Immature natural killer cell (primary cell): ENCODE measurements around the gene REL. TPM values are rescaled to one million over a fixed set of nuclear protein-coding genes. Genes with fewer than 3 reads are reported as not detected.
A peak's percentile ranks its signal among the peaks of the same experiment; 100 is the strongest.

Experiments used
- DNase-seq, 3 donors: peaks; one replicate each; pipeline ENCODE4 v3.0.0; 2022; ENCODE audit warnings: mixed read lengths in 1 of 3
- H3K27ac Mint-ChIP-seq, 6 donors: one replicate each; pipeline ENCODE4 v1.8.0; 2020; ENCODE audit warnings: mixed read lengths in 6 of 6, mild to moderate bottlenecking in 5 of 6, inconsistent platforms in 4 of 6, moderate library complexity in 3 of 6
- H3K27me3 Mint-ChIP-seq, 3 donors: one replicate each; pipeline ENCODE4 v1.8.0; 2020 to 2021; ENCODE audit warnings: low read depth in 3 of 3, mild to moderate bottlenecking in 3 of 3, mixed read lengths in 3 of 3, moderate library complexity in 3 of 3, inconsistent platforms in 1 of 3
- H3K36me3 Mint-ChIP-seq, 3 donors: one replicate each; pipeline ENCODE4 v1.8.0; 2020; ENCODE audit warnings: mixed read lengths in 3 of 3, inconsistent platforms in 2 of 3, mild to moderate bottlenecking in 2 of 3
- H3K4me1 Mint-ChIP-seq, 2 donors: one replicate each; pipeline ENCODE4 v1.8.0; 2020; ENCODE audit warnings: inconsistent platforms in 2 of 2, mild to moderate bottlenecking in 2 of 2, mixed read lengths in 2 of 2, moderate library complexity in 1 of 2
- H3K4me3 Mint-ChIP-seq, 5 donors: one replicate each; pipeline ENCODE4 v1.8.0; 2020; ENCODE audit warnings: mild to moderate bottlenecking in 5 of 5, mixed read lengths in 5 of 5, inconsistent platforms in 3 of 5, moderate library complexity in 3 of 5
- H3K9me3 Mint-ChIP-seq, 6 donors: one replicate each; pipeline ENCODE4 v1.8.0; 2020; ENCODE audit warnings: mild to moderate bottlenecking in 6 of 6, mixed read lengths in 6 of 6, inconsistent platforms in 4 of 6, moderate library complexity in 3 of 6
- polyA plus RNA-seq, 3 donors: library from polyadenylated mRNA; unstranded; fragments of 300-500 nt; fragmentation: Illumina TruSeq; gene quantifications; one replicate each; pipeline ENCODE4 v1.2.3, GENCODE V29; 2021

Gene REL
- polyA plus RNA-seq, 3 donors from 2014 or later: 6.4 to 47.7 (median 21.7) TPM

DNA sequence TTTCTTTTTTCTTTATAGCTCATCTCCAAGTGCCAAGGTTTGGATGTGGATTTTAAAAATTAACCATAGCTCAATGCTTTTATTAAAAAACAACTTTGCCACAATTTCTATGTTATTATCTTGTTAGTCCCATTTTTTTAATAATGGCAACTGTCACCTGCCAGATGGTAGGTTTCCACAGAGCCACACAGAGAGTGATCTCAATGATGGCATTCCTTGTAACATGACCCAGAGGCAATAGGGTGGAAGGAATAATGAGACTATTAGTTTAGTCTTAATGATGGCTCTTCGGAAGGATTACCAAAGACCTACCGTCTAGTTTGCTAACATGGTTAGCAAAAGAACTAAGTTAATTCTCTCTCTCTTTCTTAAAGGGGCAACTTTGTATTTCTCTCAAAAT lies 64.0 kb downstream of the REL start:
- Mint-ChIP-seq H3K4me3 (no peak overlapping the region), H3K9me3 (no peaks in the 10 kb centered on the region), H3K27me3 (peaks cover 0 to 6% (median 0%) of the 10 kb centered on the region in 3 donors), H3K36me3 (peaks cover 3 to 36% (median 33%) of the 10 kb centered on the region in 3 donors), H3K4me1 (peaks cover 30 to 38% of the 10 kb centered on the region in 2 donors), H3K27ac (no peak overlapping the region)
- no peak for DNase-seq

- Mint-ChIP-seq H3K36me3 (peaks cover 10 to 41% (median 32%) of the 10 kb centered on the region in 3 donors), H3K4me3 (no peak overlapping the region), H3K4me1 (peaks cover 37 to 47% of the 10 kb centered on the region in 2 donors), H3K9me3 (no peaks in the 10 kb centered on the region), H3K27me3 (peaks cover 0 to 6% (median 0%) of the 10 kb centered on the region in 3 donors), H3K27ac (peak overlapping the region in 1 of 6 donors; percentile 69)
- no peak for DNase-seq
These were observed 65.7 kb downstream of the REL start for GRCh38 chr2:60947056-60947455.

GRCh38 chr2:60948161-60948560 lies 66.8 kb downstream of the REL start:
- DNase-seq: no peak
- Mint-ChIP-seq H3K9me3 (no peaks in the 10 kb centered on the region), H3K36me3 (peaks cover 10 to 37% (median 31%) of the 10 kb centered on the region in 3 donors), H3K4me3 (peak overlapping the region; percentile 17 to 60 (median 39)), H3K4me1 (peaks cover 43 to 52% of the 10 kb centered on the region in 2 donors), H3K27ac (peak overlapping the region; percentile 76 to 88 (median 84)), H3K27me3 (peaks cover 0 to 4% (median 0%) of the 10 kb centered on the region in 3 donors)

DNA sequence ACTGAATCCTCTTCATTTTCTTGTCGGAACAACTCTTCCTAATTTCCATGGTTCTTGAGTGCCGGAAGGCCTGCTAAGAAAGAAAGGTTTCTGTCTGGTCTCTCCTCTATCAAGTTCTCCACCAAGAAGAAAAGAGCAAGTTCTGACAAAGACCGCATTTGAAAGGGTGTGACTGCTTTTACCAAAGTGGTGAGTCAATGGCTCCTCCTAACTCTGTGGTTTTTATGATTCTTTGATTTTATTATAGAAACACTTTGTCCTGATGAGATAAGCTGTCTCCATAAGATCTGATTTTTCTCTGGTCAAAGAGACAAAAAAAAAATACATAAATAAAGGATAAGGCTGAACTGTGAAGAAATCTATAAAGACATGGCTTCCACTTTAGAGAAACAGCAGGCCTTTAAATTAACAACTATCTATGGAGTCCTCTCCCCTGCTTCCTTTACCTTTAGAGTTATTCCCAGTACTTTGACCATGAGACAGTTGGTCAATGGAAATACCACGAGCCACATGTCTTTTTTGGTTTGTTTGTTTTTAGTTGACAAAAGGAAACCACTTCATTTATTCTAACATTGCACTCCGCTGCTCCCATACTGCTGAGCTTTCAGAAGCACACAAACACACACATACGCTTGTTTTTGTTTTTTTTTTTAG lies 67.7 kb downstream of the REL start:
- no peaks in the 10 kb centered on the region for H3K9me3 Mint-ChIP-seq
- H3K4me1 Mint-ChIP-seq: peaks cover 52 to 61% of the 10 kb centered on the region in 2 donors
- peak overlapping the region; percentile 30 to 65 (median 60) for H3K4me3 Mint-ChIP-seq
- peak overlapping the region; percentile 76 to 88 (median 84) for H3K27ac Mint-ChIP-seq
- peaks cover 0 to 3% (median 0%) of the 10 kb centered on the region in 3 donors for H3K27me3 Mint-ChIP-seq
- peak; percentile 53 to 62 (median 60) for DNase-seq
- peaks cover 9 to 36% (median 28%) of the 10 kb centered on the region in 3 donors for H3K36me3 Mint-ChIP-seq

DNA sequence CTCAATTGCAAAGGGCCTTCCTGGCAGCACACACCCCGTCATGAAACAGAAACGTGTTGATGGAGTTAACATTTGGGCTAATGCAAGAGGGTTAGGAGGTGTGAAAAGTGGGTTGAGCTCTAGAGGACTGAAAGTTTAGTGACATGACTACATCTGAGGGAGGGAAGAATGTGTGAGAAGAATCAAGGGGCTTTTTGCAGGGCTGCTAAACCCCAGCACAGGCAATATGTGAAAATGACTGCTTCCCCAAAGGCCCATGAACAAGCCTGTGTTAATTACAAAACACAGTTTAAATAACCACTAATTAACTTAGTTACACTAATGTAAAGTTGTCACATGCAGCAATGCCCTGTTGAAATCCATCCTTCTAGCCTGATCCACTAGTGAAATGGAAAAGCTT lies 72.8 kb downstream of the REL start:
- Mint-ChIP-seq H3K27ac (peak overlapping the region; percentile 82 to 95 (median 90)), H3K9me3 (no peaks in the 10 kb centered on the region), H3K27me3 (peaks cover 0 to 2% (median 0%) of the 10 kb centered on the region in 3 donors), H3K4me3 (peak overlapping the region; percentile 4 to 71 (median 56)), H3K4me1 (peaks cover 62 to 70% of the 10 kb centered on the region in 2 donors), H3K36me3 (peaks cover 9 to 16% (median 13%) of the 10 kb centered on the region in 3 donors)
- DNase-seq: peak; percentile 76 to 79 (median 78)

GRCh38 chr2:60957224-60957623 lies 75.8 kb downstream of the REL start:
- peaks cover 43 to 50% of the 10 kb centered on the region in 2 donors for H3K4me1 Mint-ChIP-seq
- peaks cover 8 to 24% (median 11%) of the 10 kb centered on the region in 3 donors for H3K36me3 Mint-ChIP-seq
- peaks cover 0 to 2% (median 0%) of the 10 kb centered on the region in 3 donors for H3K27me3 Mint-ChIP-seq
- DNase-seq: no peak
- no peak overlapping the region for H3K4me3 Mint-ChIP-seq
- peak overlapping the region in 3 of 6 donors; percentile 5 to 62 (median 30) for H3K27ac Mint-ChIP-seq
- no peaks in the 10 kb centered on the region for H3K9me3 Mint-ChIP-seq

- Mint-ChIP-seq H3K4me3 (no peak overlapping the region), H3K4me1 (peaks cover 42 to 50% of the 10 kb centered on the region in 2 donors), H3K36me3 (peaks cover 9 to 26% (median 13%) of the 10 kb centered on the region in 3 donors), H3K27me3 (peaks cover 0 to 2% (median 0%) of the 10 kb centered on the region in 3 donors), H3K27ac (peak overlapping the region in 5 of 6 donors; percentile 24 to 73 (median 45)), H3K9me3 (no peaks in the 10 kb centered on the region)
- DNase-seq: no peak
These were observed 76.3 kb downstream of the REL start for GRCh38 chr2:60957643-60958042.

- peaks cover 0 to 2% (median 0%) of the 10 kb centered on the region in 3 donors for H3K27me3 Mint-ChIP-seq
- DNase-seq: no peak
- peak overlapping the region in 5 of 6 donors; percentile 11 to 70 (median 62) for H3K27ac Mint-ChIP-seq
- no peak overlapping the region for H3K4me3 Mint-ChIP-seq
- H3K36me3 Mint-ChIP-seq: peaks cover 13 to 28% (median 20%) of the 10 kb centered on the region in 3 donors
- H3K4me1 Mint-ChIP-seq: peaks cover 40 to 50% of the 10 kb centered on the region in 2 donors
- H3K9me3 Mint-ChIP-seq: no peaks in the 10 kb centered on the region
These were observed 77.0 kb downstream of the REL start for GRCh38 chr2:60958361-60958760.

GRCh38 chr2:60958800-60959199 lies 77.4 kb downstream of the REL start:
- H3K27me3 Mint-ChIP-seq: peaks cover 0 to 2% (median 0%) of the 10 kb centered on the region in 3 donors
- H3K27ac Mint-ChIP-seq: peak overlapping the region in 1 of 6 donors; percentile 70
- H3K36me3 Mint-ChIP-seq: peaks cover 13 to 27% (median 20%) of the 10 kb centered on the region in 3 donors
- H3K4me3 Mint-ChIP-seq: no peak overlapping the region
- no peak for DNase-seq
- peaks cover 38 to 47% of the 10 kb centered on the region in 2 donors for H3K4me1 Mint-ChIP-seq
- H3K9me3 Mint-ChIP-seq: no peaks in the 10 kb centered on the region

- Mint-ChIP-seq H3K27me3 (peaks cover 0 to 2% (median 0%) of the 10 kb centered on the region in 3 donors), H3K27ac (no peak overlapping the region), H3K4me3 (no peak overlapping the region), H3K9me3 (no peaks in the 10 kb centered on the region), H3K36me3 (peaks cover 19 to 27% (median 26%) of the 10 kb centered on the region in 3 donors), H3K4me1 (peaks cover 38 to 47% of the 10 kb centered on the region in 2 donors)
- DNase-seq: no peak
These were observed 78.1 kb downstream of the REL start for GRCh38 chr2:60959501-60959900.

- H3K4me1 Mint-ChIP-seq: peaks cover 42 to 48% of the 10 kb centered on the region in 2 donors
- H3K4me3 Mint-ChIP-seq: no peak overlapping the region
- H3K27ac Mint-ChIP-seq: no peak overlapping the region
- no peak for DNase-seq
- peaks cover 0 to 5% (median 2%) of the 10 kb centered on the region in 3 donors for H3K27me3 Mint-ChIP-seq
- H3K9me3 Mint-ChIP-seq: no peaks in the 10 kb centered on the region
- H3K36me3 Mint-ChIP-seq: peaks cover 19 to 36% (median 32%) of the 10 kb centered on the region in 3 donors
These were observed 79.3 kb downstream of the REL start for GRCh38 chr2:60960706-60961105.

GRCh38 chr2:60961457-60961856 lies 80.1 kb downstream of the REL start:
- peaks cover 0 to 5% (median 2%) of the 10 kb centered on the region in 3 donors for H3K27me3 Mint-ChIP-seq
- no peaks in the 10 kb centered on the region for H3K9me3 Mint-ChIP-seq
- peaks cover 21 to 35% (median 31%) of the 10 kb centered on the region in 3 donors for H3K36me3 Mint-ChIP-seq
- H3K27ac Mint-ChIP-seq: no peak overlapping the region
- peaks cover 45 to 52% of the 10 kb centered on the region in 2 donors for H3K4me1 Mint-ChIP-seq
- no peak overlapping the region for H3K4me3 Mint-ChIP-seq
- no peak for DNase-seq

- Mint-ChIP-seq H3K9me3 (no peaks in the 10 kb centered on the region), H3K4me1 (peaks cover 49 to 63% of the 10 kb centered on the region in 2 donors), H3K27ac (peak overlapping the region in 4 of 6 donors; percentile 29 to 99 (median 90)), H3K36me3 (peaks cover 22 to 40% (median 29%) of the 10 kb centered on the region in 3 donors), H3K4me3 (no peak overlapping the region), H3K27me3 (peaks cover 0 to 5% (median 2%) of the 10 kb centered on the region in 3 donors)
- DNase-seq: no peak
These were observed 81.2 kb downstream of the REL start for GRCh38 chr2:60962528-60962927.

DNA sequence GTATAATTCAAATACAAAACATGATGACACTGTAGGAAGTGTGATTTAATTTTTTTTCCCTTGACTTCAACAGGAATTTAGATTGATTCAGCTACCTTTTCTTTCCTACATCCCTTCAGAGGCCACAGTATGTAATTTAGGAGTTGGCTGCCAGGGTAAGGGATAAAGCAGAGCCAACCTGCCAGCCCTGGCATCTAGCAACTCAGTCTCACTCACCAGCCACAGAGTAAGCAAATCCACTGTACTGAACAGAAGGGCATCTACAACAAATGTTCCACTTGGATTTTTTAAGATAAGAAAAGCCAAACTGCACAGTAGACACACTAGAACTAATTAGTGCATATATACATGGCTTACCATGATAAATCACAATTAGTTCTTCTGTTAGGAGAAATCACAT lies 81.8 kb downstream of the REL start:
- Mint-ChIP-seq H3K36me3 (peaks cover 22 to 40% (median 29%) of the 10 kb centered on the region in 3 donors), H3K9me3 (no peaks in the 10 kb centered on the region), H3K27ac (peak overlapping the region in 4 of 6 donors; percentile 51 to 99 (median 90)), H3K27me3 (peaks cover 0 to 5% (median 0%) of the 10 kb centered on the region in 3 donors), H3K4me1 (peaks cover 42 to 58% of the 10 kb centered on the region in 2 donors), H3K4me3 (no peak overlapping the region)
- DNase-seq: no peak
